HEK293T (cell line): ENCODE results near the gene ZBTB46.

Experiments used
- ARNT ChIP-seq: fragments of 450-650 bp; IDR thresholded peaks from 2 replicates; pipeline ENCODE4 v1.6.1; 2017; ENCODE audit warnings: mild to moderate bottlenecking
- BHLHE40 ChIP-seq: fragments of 450-650 bp; IDR thresholded peaks from 2 replicates; pipeline ENCODE4 v1.6.1; 2016; ENCODE audit warnings: mild to moderate bottlenecking, moderate library complexity, borderline replicate concordance
- CTBP1 ChIP-seq: fragments of 450-650 bp; IDR thresholded peaks from 2 replicates; pipeline ENCODE4 v1.6.1; 2016; ENCODE audit warnings: borderline replicate concordance
- FOXA1 ChIP-seq: fragments of 450-650 bp; IDR thresholded peaks from 2 replicates; pipeline ENCODE4 v1.6.1; 2016; ENCODE audit warnings: mild to moderate bottlenecking
- FOXK2 ChIP-seq: fragments of 450-650 bp; IDR thresholded peaks from 2 replicates; pipeline ENCODE4 v1.6.1; 2016; ENCODE audit warnings: mild to moderate bottlenecking
- FOXM1 ChIP-seq: fragments of 450-650 bp; IDR thresholded peaks from 2 replicates; pipeline ENCODE4 v1.6.1; 2017; ENCODE audit warnings: mild to moderate bottlenecking, borderline replicate concordance
- HDGF ChIP-seq: fragments of 450-650 bp; IDR thresholded peaks from 2 replicates; pipeline ENCODE4 v1.6.1; 2017; ENCODE audit warnings: antibody characterized with exemption, borderline replicate concordance
- LEF1 ChIP-seq: fragments of 450-650 bp; IDR thresholded peaks from 2 replicates; pipeline ENCODE4 v1.6.1; 2017; ENCODE audit warnings: mild to moderate bottlenecking, borderline replicate concordance
- NFRKB ChIP-seq: fragments of 450-650 bp; IDR thresholded peaks from 2 replicates; pipeline ENCODE4 v1.6.1; 2016; ENCODE audit warnings: mild to moderate bottlenecking, moderate library complexity
- SUZ12 ChIP-seq: fragments of 450-650 bp; IDR thresholded peaks from 2 replicates; pipeline ENCODE4 v1.6.1; 2016; ENCODE audit warnings: mild to moderate bottlenecking
- ZNF384 ChIP-seq: fragments of 450-650 bp; IDR thresholded peaks from 2 replicates; pipeline ENCODE4 v1.6.1; 2016
- TF ChIP-seq, protein P1 (sequence below): fragments of 450-650 bp; IDR thresholded peaks from 2 replicates; pipeline ENCODE4 v1.6.1; 2016

DNA sequence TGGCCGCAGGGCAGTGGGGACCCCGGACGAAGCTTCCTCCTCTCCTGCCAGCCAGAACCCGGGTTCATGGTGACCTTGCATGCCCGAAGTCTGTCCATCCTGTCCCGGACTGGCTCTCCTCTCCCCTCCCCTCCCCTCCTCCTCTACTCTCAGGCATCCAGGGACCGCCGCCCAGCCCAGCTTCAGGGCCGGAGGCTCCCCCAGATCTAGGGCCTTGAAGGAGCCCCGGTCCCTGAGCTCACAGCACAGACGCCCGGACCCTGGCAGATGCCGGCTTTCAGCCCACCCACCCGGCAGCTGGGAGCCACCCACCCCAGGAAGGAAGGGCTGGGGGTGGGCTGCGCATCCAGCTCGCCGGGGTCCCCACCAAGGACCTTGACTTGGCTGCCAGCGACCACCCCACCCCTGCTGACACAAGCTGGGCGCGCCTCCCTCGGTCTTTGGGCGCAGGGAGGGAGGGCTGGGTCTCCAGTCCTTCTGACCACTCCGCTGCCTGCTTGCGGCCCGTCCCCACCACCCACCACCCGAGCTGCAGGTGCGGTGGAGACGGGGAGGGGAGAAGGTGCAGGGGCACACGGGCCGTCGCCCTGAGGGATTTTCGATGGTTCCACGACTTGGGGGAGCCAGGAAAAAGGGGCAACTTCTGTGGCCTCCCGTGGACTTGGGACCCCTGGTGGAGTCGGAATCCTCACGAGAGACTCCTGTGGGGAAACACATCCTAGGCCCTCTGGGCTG, 24.5 kb upstream of the ZBTB46 start:
- TF ChIP-seq FOXA1 (no peak), BHLHE40 (no peak), ZNF384 (no peak), FOXM1 (no peak), CTBP1 (no peak), NFRKB (no peak), FOXK2 (no peak), SUZ12 (no peak), LEF1 (no peak), ARNT (no peak), HDGF (no peak)
- TF ChIP-seq, protein P1, sequence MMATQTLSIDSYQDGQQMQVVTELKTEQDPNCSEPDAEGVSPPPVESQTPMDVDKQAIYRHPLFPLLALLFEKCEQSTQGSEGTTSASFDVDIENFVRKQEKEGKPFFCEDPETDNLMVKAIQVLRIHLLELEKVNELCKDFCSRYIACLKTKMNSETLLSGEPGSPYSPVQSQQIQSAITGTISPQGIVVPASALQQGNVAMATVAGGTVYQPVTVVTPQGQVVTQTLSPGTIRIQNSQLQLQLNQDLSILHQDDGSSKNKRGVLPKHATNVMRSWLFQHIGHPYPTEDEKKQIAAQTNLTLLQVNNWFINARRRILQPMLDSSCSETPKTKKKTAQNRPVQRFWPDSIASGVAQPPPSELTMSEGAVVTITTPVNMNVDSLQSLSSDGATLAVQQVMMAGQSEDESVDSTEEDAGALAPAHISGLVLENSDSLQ, result no peak
